Subcutaneous abdominal adipose tissue (tissue), 5 donors: ENCODE data around the gene CHAT.

Source experiments
- H3K27ac ChIP-seq: one replicate; pipeline ENCODE4 v1.7.0; 2013; ENCODE audit warnings: low read depth, mild to moderate bottlenecking, inconsistent platforms, low read length, moderate library complexity
- H3K27me3 ChIP-seq, 5 donors: one replicate each; pipeline ENCODE4 v1.7.0; 2013; ENCODE audit warnings: low read length in 5 of 5, inconsistent platforms in 1 of 5; ENCODE audit not compliant: control insufficient read depth in 5 of 5, insufficient read depth in 4 of 5
- H3K36me3 ChIP-seq, 5 donors: one replicate each; pipeline ENCODE4 v1.7.0; 2013; ENCODE audit warnings: low read length in 5 of 5; ENCODE audit not compliant: control insufficient read depth in 5 of 5, insufficient read depth in 5 of 5
- H3K4me1 ChIP-seq, 5 donors: one replicate each; pipeline ENCODE4 v1.7.0; 2013; ENCODE audit warnings: low read length in 5 of 5, mild to moderate bottlenecking in 3 of 5, moderate library complexity in 1 of 5; ENCODE audit not compliant: control insufficient read depth in 5 of 5, insufficient read depth in 5 of 5
- H3K4me3 ChIP-seq, 5 donors: one replicate each; pipeline ENCODE4 v1.7.0; 2013; ENCODE audit warnings: low read length in 5 of 5, low read depth in 1 of 5
- H3K9ac ChIP-seq, 5 donors: one replicate each; pipeline ENCODE4 v1.7.0; 2013; ENCODE audit warnings: low read length in 5 of 5, mild to moderate bottlenecking in 4 of 5, moderate library complexity in 3 of 5
- H3K9me3 ChIP-seq, 5 donors: one replicate each; pipeline ENCODE4 v1.7.0; 2013; ENCODE audit warnings: low read length in 5 of 5; ENCODE audit not compliant: control insufficient read depth in 5 of 5
- donor health status: healthy.
- donor health status: healthy.
- donor health status: healthy.
- donor health status: healthy.
- donor health status: healthy.

CHAT gene

GRCh38 chr10:49617121-49618020 is 3.5 kb downstream of the CHAT start:
- peaks cover 35 to 71% (median 67%) of the 10 kb centered on the region in 5 donors for H3K27me3 ChIP-seq
- H3K36me3 ChIP-seq: no peaks in the 10 kb centered on the region
- peaks cover 0 to 3% (median 0%) of the 10 kb centered on the region in 5 donors for H3K4me1 ChIP-seq
- H3K9me3 ChIP-seq: no peaks in the 10 kb centered on the region
- H3K4me3 ChIP-seq: no peak overlapping the region
- no peak overlapping the region for H3K27ac ChIP-seq
- no peak overlapping the region for H3K9ac ChIP-seq

DNA sequence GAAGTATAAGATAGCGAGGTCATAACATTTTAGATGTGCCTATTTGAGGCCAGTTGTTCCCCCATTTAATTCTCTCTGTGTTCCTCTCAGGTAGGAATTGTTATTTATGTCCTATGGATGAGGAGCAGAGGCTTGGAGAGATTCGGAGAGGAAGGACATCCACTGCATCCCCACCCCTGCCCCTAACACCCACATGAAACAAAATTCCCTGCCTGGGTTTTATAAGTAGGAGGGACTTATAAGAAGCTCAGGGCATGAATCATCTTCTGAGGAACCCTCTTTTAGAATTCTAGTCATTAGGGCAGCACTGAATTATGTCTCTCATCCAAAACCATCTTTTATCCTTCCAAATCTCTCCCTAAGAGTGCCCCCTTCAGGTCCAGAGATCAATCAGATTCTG is 5.0 kb downstream of the CHAT start:
- H3K9me3 ChIP-seq: no peaks in the 10 kb centered on the region
- no peak overlapping the region for H3K4me3 ChIP-seq
- no peak overlapping the region for H3K27ac ChIP-seq
- H3K36me3 ChIP-seq: no peaks in the 10 kb centered on the region
- no peak overlapping the region for H3K9ac ChIP-seq
- peaks cover 22 to 57% (median 52%) of the 10 kb centered on the region in 5 donors for H3K27me3 ChIP-seq
- H3K4me1 ChIP-seq: peaks cover 0 to 3% (median 0%) of the 10 kb centered on the region in 5 donors

GRCh38 chr10:49619613-49620012 is 5.8 kb downstream of the CHAT start:
- no peak overlapping the region for H3K27ac ChIP-seq
- no peak overlapping the region for H3K4me3 ChIP-seq
- H3K27me3 ChIP-seq: peaks cover 21 to 53% (median 47%) of the 10 kb centered on the region in 5 donors
- no peak overlapping the region for H3K9ac ChIP-seq
- no peaks in the 10 kb centered on the region for H3K4me1 ChIP-seq
- H3K36me3 ChIP-seq: no peaks in the 10 kb centered on the region
- H3K9me3 ChIP-seq: no peaks in the 10 kb centered on the region

GRCh38 chr10:49620286-49620810 is 6.5 kb downstream of the CHAT start:
- H3K27me3 ChIP-seq: peaks cover 18 to 47% (median 40%) of the 10 kb centered on the region in 5 donors
- H3K4me1 ChIP-seq: no peaks in the 10 kb centered on the region
- no peaks in the 10 kb centered on the region for H3K9me3 ChIP-seq
- no peak overlapping the region for H3K27ac ChIP-seq
- H3K36me3 ChIP-seq: no peaks in the 10 kb centered on the region
- no peak overlapping the region for H3K4me3 ChIP-seq
- H3K9ac ChIP-seq: no peak overlapping the region

GRCh38 chr10:49620841-49621378 is 7.1 kb downstream of the CHAT start:
- no peak overlapping the region for H3K4me3 ChIP-seq
- no peaks in the 10 kb centered on the region for H3K36me3 ChIP-seq
- no peak overlapping the region for H3K9ac ChIP-seq
- no peaks in the 10 kb centered on the region for H3K4me1 ChIP-seq
- H3K9me3 ChIP-seq: no peaks in the 10 kb centered on the region
- peaks cover 12 to 46% (median 36%) of the 10 kb centered on the region in 5 donors for H3K27me3 ChIP-seq
- H3K27ac ChIP-seq: no peak overlapping the region

DNA sequence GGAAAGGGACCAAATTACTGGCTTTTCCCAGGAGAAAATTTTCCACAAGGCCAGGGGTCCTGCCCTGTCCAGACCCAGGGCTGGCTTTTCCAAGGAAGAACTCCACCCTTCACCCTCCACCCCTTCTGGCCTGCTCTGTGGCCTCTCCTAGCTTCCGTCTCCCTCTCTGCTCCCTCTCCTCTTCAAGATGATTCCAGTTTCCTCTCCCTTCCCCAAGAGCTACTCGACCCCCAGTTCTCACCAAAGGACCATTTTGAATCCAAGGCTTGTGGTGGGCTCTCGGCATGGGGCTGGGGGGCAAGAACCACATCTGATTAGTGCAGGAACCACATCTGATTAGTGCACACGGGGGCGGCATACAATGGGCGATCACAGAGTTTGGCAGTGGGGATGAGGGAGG is 7.7 kb downstream of the CHAT start:
- Histone ChIP-seq H3K4me3 (no peak overlapping the region), H3K36me3 (no peaks in the 10 kb centered on the region), H3K4me1 (no peaks in the 10 kb centered on the region), H3K27me3 (peaks cover 12 to 42% (median 33%) of the 10 kb centered on the region in 5 donors), H3K9ac (no peak overlapping the region), H3K9me3 (no peaks in the 10 kb centered on the region), H3K27ac (no peak overlapping the region)

- Histone ChIP-seq H3K36me3 (no peaks in the 10 kb centered on the region), H3K27me3 (peaks cover 6 to 35% (median 23%) of the 10 kb centered on the region in 5 donors), H3K27ac (no peak overlapping the region), H3K9ac (no peak overlapping the region), H3K9me3 (no peaks in the 10 kb centered on the region), H3K4me3 (no peak overlapping the region), H3K4me1 (no peaks in the 10 kb centered on the region)
Observed at GRCh38 chr10:49622426-49623425, 8.9 kb downstream of the CHAT start.

- no peak overlapping the region for H3K4me3 ChIP-seq
- H3K4me1 ChIP-seq: no peaks in the 10 kb centered on the region
Observed at GRCh38 chr10:49624629-49625028, 10.8 kb downstream of the CHAT start.

DNA sequence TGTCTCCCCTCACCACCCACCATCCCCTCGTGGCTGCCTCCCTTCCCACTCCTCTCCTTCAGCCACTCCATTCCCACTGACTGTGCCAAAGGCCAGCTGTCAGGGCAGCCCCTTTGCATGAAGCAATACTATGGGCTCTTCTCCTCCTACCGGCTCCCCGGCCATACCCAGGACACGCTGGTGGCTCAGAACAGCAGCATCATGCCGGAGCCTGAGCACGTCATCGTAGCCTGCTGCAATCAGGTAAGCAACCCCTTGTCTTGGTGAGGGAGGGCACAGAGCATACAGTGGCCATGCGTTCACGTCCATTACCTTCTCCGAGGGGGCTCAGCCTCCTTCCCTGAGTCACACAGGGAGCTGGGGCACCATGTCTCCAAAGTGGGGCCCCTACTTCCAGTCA is 11.6 kb downstream of the CHAT start:
- H3K27me3 ChIP-seq: peaks cover 0 to 16% (median 6%) of the 10 kb centered on the region in 5 donors
- H3K27ac ChIP-seq: no peak overlapping the region
- H3K4me3 ChIP-seq: no peak overlapping the region
- H3K9ac ChIP-seq: no peak overlapping the region
- H3K36me3 ChIP-seq: no peaks in the 10 kb centered on the region
- no peaks in the 10 kb centered on the region for H3K9me3 ChIP-seq
- no peaks in the 10 kb centered on the region for H3K4me1 ChIP-seq

More at GRCh38 chr10:49624629-49625028, 10.8 kb downstream of the CHAT start:
- Histone ChIP-seq H3K27me3 (peaks cover 4 to 24% (median 12%) of the 10 kb centered on the region in 5 donors), H3K36me3 (no peaks in the 10 kb centered on the region), H3K27ac (no peak overlapping the region), H3K9me3 (no peaks in the 10 kb centered on the region), H3K9ac (no peak overlapping the region)
